K562 (cell line): ENCODE data around the gene PPP1CA. TPM values are rescaled to one million over a fixed set of nuclear protein-coding genes. Genes with fewer than 3 reads are reported as not detected.

Experiments
- ARHGAP35 ChIP-seq: fragments of 450-650 bp; IDR thresholded peaks from 2 replicates; pipeline ENCODE4 v1.6.1; 2018; ENCODE audit not compliant: partially characterized antibody
- CGGBP1 ChIP-seq: fragments of 250-450 bp; sonication (Bioruptor Pico); IDR thresholded peaks from 2 replicates; pipeline ENCODE4 v1.9.0; 2021; ENCODE audit warnings: mild to moderate bottlenecking
- CHD2 ChIP-seq: IDR thresholded peaks from 2 replicates; pipeline ENCODE4 v1.6.1; 2011; ENCODE audit warnings: low read depth, low read length
- CREB3L1 ChIP-seq: fragments of 450-650 bp; IDR thresholded peaks from 2 replicates; pipeline ENCODE4 v1.6.1; 2014; ENCODE audit warnings: low read depth, mild to moderate bottlenecking, moderate library complexity, borderline replicate concordance
- CREM ChIP-seq: IDR thresholded peaks from 2 replicates; pipeline ENCODE4 v1.6.1; 2014; ENCODE audit warnings: antibody characterized with exemption, low read depth
- CTCF ChIP-seq, 3 experiments: IDR thresholded peaks in 2 of 3; conservative IDR thresholded peaks in 1 of 3; 2 replicates each; pipeline ENCODE4 v1.5.1; 2011 to 2012; ENCODE audit warnings: low read length in 3 of 3, mild to moderate bottlenecking in 3 of 3, control low read depth in 2 of 3, improper control_type of control experiment in 1 of 3, inconsistent platforms in 1 of 3, low read depth in 1 of 3, mixed read lengths in 1 of 3, moderate library complexity in 1 of 3; ENCODE audit not compliant: insufficient read depth in 2 of 3
- EHMT2 ChIP-seq: fragments of 450-650 bp; IDR thresholded peaks from 2 replicates; pipeline ENCODE4 v1.6.1; 2018; ENCODE audit warnings: antibody characterized with exemption
- ELF2 ChIP-seq: fragments of 250-450 bp; sonication (Bioruptor Pico); IDR thresholded peaks from 2 replicates; pipeline ENCODE4 v1.5.0; 2021; ENCODE audit warnings: mild to moderate bottlenecking
- ETS2 ChIP-seq: IDR thresholded peaks from 2 replicates; pipeline ENCODE4 v1.6.1; 2016; ENCODE audit warnings: borderline replicate concordance, missing genetic modification characterization, mild to moderate bottlenecking, moderate library complexity, missing compliant biosample characterization; ENCODE audit not compliant: poor library complexity, severe bottlenecking
- GMEB1 ChIP-seq: fragments of 250-450 bp; sonication (Bioruptor Pico); IDR thresholded peaks from 2 replicates; pipeline ENCODE4 v1.4.0; 2020; ENCODE audit warnings: mild to moderate bottlenecking
- JUND ChIP-seq, 2 experiments: IDR thresholded peaks; 2 replicates in 1 of 2; 3 replicates in 1 of 2; pipeline ENCODE4 v1.6.1; 2011; ENCODE audit warnings: borderline replicate concordance in 2 of 2, low read depth in 2 of 2, low read length in 2 of 2, improper control_type of control experiment in 1 of 2, missing biosample characterization in 1 of 2, missing genetic modification characterization in 1 of 2, missing genetic modification reagents in 1 of 2
- MBD2 ChIP-seq: sonication (generic); IDR thresholded peaks from 2 replicates; pipeline ENCODE4 v1.6.1; 2016; ENCODE audit warnings: low read depth, borderline replicate concordance
- MTF1 ChIP-seq: fragments of 250-450 bp; sonication (Bioruptor Pico); IDR thresholded peaks from 2 replicates; pipeline ENCODE4 v1.9.0; 2021; ENCODE audit warnings: moderate library complexity, mild to moderate bottlenecking, inconsistent platforms, borderline replicate concordance
- NELFE ChIP-seq: IDR thresholded peaks from 2 replicates; pipeline ENCODE4 v1.6.1; 2011; ENCODE audit warnings: mild to moderate bottlenecking; ENCODE audit not compliant: insufficient read depth, insufficient read length
- NFIC ChIP-seq: fragments of 450-650 bp; IDR thresholded peaks from 2 replicates; pipeline ENCODE4 v1.6.1; 2017; ENCODE audit warnings: mild to moderate bottlenecking, inconsistent platforms
- PTTG1 ChIP-seq: fragments of 450-650 bp; IDR thresholded peaks from 2 replicates; pipeline ENCODE4 v1.6.1; 2016; ENCODE audit warnings: low read depth, mild to moderate bottlenecking, missing genetic modification characterization, missing compliant biosample characterization
- XRCC3 ChIP-seq: fragments of 450-650 bp; IDR thresholded peaks from 2 replicates; pipeline ENCODE4 v1.6.1; 2017; ENCODE audit warnings: mild to moderate bottlenecking, moderate library complexity
- ZNF395 ChIP-seq: fragments of 200-800 bp; sonication (Bioruptor generic); IDR thresholded peaks from 2 replicates; pipeline ENCODE4 v1.6.1; 2017; ENCODE audit warnings: missing genetic modification characterization, missing compliant biosample characterization
- ZNF589 ChIP-seq: fragments of 200-800 bp; sonication (Bioruptor generic); IDR thresholded peaks from 2 replicates; pipeline ENCODE4 v1.6.1; 2016; ENCODE audit warnings: low read depth, missing genetic modification characterization, missing compliant biosample characterization
- polyA plus RNA-seq, 8 experiments: library from polyadenylated mRNA; depleted of rRNA in 4 of 8; stranded (reverse) in 5 of 8; unstranded in 3 of 8; fragments of >200 nt; fragmentation: Nextera tagmentation in 2 of 8; fragmentation: Illumina TruSeq in 1 of 8; extraction: Ambion mirVana in 2 of 8; extraction: Trizol in 1 of 8; gene quantifications; 2 replicates each; pipeline versions ENCODE4 v1.2.1 to v1.2.3, GENCODE V29; 2011 to 2014; ENCODE audit warnings: inconsistent platforms in 1 of 8, missing spikeins in 1 of 8
- total RNA-seq, 7 experiments: library from RNA; depleted of rRNA in 6 of 7; stranded (reverse); fragments of >200 nt in 6 of 7; fragmentation: Illumina TruSeq in 2 of 7; extraction: Trizol in 2 of 7; gene quantifications; 2 replicates each; pipeline versions ENCODE4 v1.2.1 to v1.2.3, GENCODE V29; 2011 to 2021; ENCODE audit warnings: low replicate concordance in 1 of 7

The PPP1CA gene
- total and polyA plus RNA-seq, 9 of the 15 experiments (the other 6 are each of a cell fraction or from before 2014, with no cell fraction given): 18.2 to 242 (median 188) TPM

- TF ChIP-seq CREM (peak; percentile 68), CGGBP1 (no peak), MBD2 (peak; percentile 21; the same call in 1 of the 2 replicates), XRCC3 (no peak), ELF2 (CRISPR knock-in tag) (no peak), ZNF589 (CRISPR knock-in tag) (peak; percentile 48; the same call in 1 of the 2 replicates), JUND (IDR thresholded peaks at IDR 0.05; ENCODE audit: borderline replicate concordance, low read depth, low read length) (0 out of 2 replicates have a peak, but pooled peaks have one; percentile 49), JUND (tag; IDR thresholded peaks at IDR 0.05; ENCODE audit: borderline replicate concordance, low read depth, low read length) (peak; percentile 31; the same call in 1 of the 3 replicates), CTCF (IDR thresholded peaks at IDR 0.05 in 2 of 3, conservative IDR thresholded peaks at IDR 0.05 in 1 of 3; ENCODE audit: insufficient read depth in 2 of 3, low read depth in 1 of 3, low read length in 3 of 3) (peak; percentile 61 to 74 (median 67)), NELFE (no peak), PTTG1 (tag) (no peak), GMEB1 (CRISPR knock-in tag) (no peak), ZNF395 (CRISPR knock-in tag) (no peak; the same call in none of the 2 replicates), CREB3L1 (no peak), EHMT2 (no peak), CHD2 (no peak), NFIC (peak; percentile 19; the same call in 1 of the 2 replicates), ETS2 (tag) (no peak), ARHGAP35 (no peak), MTF1 (no peak)
These were observed 27.7 kb downstream of the PPP1CA start (continued) for GRCh38 chr11:67373648-67374570.
